Mucosa of descending colon (tissue), 3 donors: Measurements from ENCODE around the gene CLEC7A. TPM values are rescaled to one million over a fixed set of nuclear protein-coding genes. Genes with fewer than 3 reads are reported as not detected.

Source experiments
- ATAC-seq: fragments of 200-7000 bp; cut with Tn5 transposase; one replicate; pipeline ENCODE4 v1.9.1; 2020; ENCODE audit warnings: mild to moderate bottlenecking, moderate library complexity
- DNase-seq, 3 donors: peaks; one replicate each; pipeline ENCODE4 v3.0.0-alpha.2; 2020
- H3K36me3 ChIP-seq: fragments of 200-600 bp; one replicate; pipeline ENCODE4 v1.8.0; 2021; ENCODE audit warnings: low read depth, mild to moderate bottlenecking
- H3K4me1 ChIP-seq: fragments of 200-600 bp; one replicate; pipeline ENCODE4 v1.8.0; 2021; ENCODE audit warnings: low read depth, mild to moderate bottlenecking
- H3K4me3 ChIP-seq: fragments of 200-600 bp; one replicate; pipeline ENCODE4 v1.8.0; 2021; ENCODE audit warnings: mild to moderate bottlenecking
- H3K9me3 ChIP-seq: fragments of 200-600 bp; one replicate; pipeline ENCODE4 v1.8.0; 2021; ENCODE audit warnings: mild to moderate bottlenecking
- intact Hi-C, 2 donors: fragments of 100-400 bp; cut with DNase I in 1 of 2; cut with micrococcal nuclease in 1 of 2; formaldehyde crosslinking; loops; one replicate each; pipeline versions ENCODE4 v1.11.0 to v1.11.1; 2022; cut with DNase I, micrococcal nuclease
- total RNA-seq, 3 donors: library from RNA; stranded (reverse); fragmentation: NEBNext Ultra II Directional in 2 of 3; extraction: Animal tissue kit (Norgen Biotek cat#: 25700) in 2 of 3; gene quantifications; one replicate each; pipeline versions ENCODE4 v1.2.1 to v1.2.4, GENCODE V29; 2021 to 2023
- TF ChIP-seq, protein P1 (sequence below): fragments of 200-600 bp; IDR thresholded peaks from one replicate; pipeline ENCODE4 v1.8.0; 2022; ENCODE audit warnings: antibody characterized with exemption, mild to moderate bottlenecking
- donor health status: DM: no; HTN: no; CAD: no; lungs with moderate emphysema.
- donor health status: DM: no; HTN: no; CAD: no.
- donor health status: DM: no; HTN: yes; CAD: no.

The CLEC7A gene
- total RNA-seq, 3 donors from 2014 or later, result 3.1 to 12.0 (median 6.3) TPM

- no peaks in the 10 kb centered on the region for H3K36me3 ChIP-seq
- peaks cover 7% of the 10 kb centered on the region for H3K4me1 ChIP-seq
- TF ChIP-seq, protein P1, sequence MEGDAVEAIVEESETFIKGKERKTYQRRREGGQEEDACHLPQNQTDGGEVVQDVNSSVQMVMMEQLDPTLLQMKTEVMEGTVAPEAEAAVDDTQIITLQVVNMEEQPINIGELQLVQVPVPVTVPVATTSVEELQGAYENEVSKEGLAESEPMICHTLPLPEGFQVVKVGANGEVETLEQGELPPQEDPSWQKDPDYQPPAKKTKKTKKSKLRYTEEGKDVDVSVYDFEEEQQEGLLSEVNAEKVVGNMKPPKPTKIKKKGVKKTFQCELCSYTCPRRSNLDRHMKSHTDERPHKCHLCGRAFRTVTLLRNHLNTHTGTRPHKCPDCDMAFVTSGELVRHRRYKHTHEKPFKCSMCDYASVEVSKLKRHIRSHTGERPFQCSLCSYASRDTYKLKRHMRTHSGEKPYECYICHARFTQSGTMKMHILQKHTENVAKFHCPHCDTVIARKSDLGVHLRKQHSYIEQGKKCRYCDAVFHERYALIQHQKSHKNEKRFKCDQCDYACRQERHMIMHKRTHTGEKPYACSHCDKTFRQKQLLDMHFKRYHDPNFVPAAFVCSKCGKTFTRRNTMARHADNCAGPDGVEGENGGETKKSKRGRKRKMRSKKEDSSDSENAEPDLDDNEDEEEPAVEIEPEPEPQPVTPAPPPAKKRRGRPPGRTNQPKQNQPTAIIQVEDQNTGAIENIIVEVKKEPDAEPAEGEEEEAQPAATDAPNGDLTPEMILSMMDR, result no peak
- no peaks in the 10 kb centered on the region for H3K9me3 ChIP-seq
- ATAC-seq, result no peak
- no peak for DNase-seq
- no peak within 1 kb of the TSS for H3K4me3 ChIP-seq
- intact Hi-C loops, result no loop called here
These were observed 42.2 kb upstream of the CLEC7A start, which contains the start of gene OLR1 for GRCh38 chr12:10171973-10172728. TSS of gene OLR1 (minus strand) at chr12:10172132. CDS start at chr12:10172077, 55 bp downstream.

DNA sequence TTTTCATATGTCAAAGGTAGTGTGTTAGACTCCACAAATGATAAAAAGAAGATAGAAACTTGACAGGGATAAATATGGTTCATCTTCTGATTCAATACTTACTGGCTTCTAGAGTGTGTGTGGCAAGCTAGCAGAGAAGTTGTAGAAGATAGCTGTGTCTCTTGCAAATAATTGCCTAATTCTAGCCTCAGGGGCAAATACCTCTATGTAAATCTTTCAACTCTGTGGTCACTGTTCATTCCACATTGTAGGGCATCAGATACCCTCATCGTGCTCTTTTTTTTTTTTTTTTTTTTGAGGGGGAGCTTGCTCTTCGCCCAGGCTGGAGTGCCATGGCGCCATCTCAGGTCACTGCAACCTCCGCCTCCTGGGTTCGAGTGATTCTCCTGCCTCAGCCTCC, 40.2 kb upstream of the CLEC7A start:
- Histone ChIP-seq H3K36me3 (no peaks in the 10 kb centered on the region), H3K4me1 (peaks cover 3% of the 10 kb centered on the region), H3K9me3 (no peaks in the 10 kb centered on the region), H3K4me3 (no peak overlapping the region)
- ATAC-seq (no peak), DNase-seq (no peak)
- intact Hi-C loops, result no loop called here
- TF ChIP-seq, protein P1, result no peak

GRCh38 chr12:10169104-10169503, 39.1 kb upstream of the CLEC7A start:
- Histone ChIP-seq H3K4me3 (no peak overlapping the region), H3K9me3 (no peaks in the 10 kb centered on the region), H3K36me3 (no peaks in the 10 kb centered on the region), H3K4me1 (no peaks in the 10 kb centered on the region)
- DNase-seq (no peak), ATAC-seq (no peak)
- intact Hi-C loops, result no loop called here
- TF ChIP-seq, protein P1, result no peak

- intact Hi-C loops, result no loop called here
- Histone ChIP-seq H3K4me3 (no peak overlapping the region), H3K9me3 (no peaks in the 10 kb centered on the region), H3K4me1 (no peaks in the 10 kb centered on the region), H3K36me3 (no peaks in the 10 kb centered on the region)
- TF ChIP-seq, protein P1, result no peak
- no peak for ATAC-seq
- no peak for DNase-seq
These were observed 37.6 kb upstream of the CLEC7A start for GRCh38 chr12:10167599-10167998.

DNA sequence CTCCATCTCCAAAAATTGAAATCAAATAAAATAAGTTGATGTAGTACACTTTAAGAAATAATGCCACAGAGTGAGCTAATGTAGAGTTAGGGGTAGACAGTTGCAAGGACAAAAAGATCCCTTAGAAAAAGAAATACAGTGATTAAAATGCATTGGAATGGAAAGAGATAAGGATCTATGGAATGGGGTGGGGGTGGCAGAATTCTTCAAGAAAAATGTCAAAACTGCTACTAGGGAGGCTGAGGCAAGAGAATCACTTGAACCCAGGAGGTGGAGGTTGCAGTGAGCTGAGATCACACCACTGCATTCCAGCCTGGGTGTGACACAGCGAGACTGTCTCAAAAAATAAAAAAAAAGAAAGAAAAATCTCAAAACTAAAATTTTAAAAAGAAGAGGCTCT, 35.4 kb upstream of the CLEC7A start:
- intact Hi-C loops, result no loop called here
- no peaks in the 10 kb centered on the region for H3K36me3 ChIP-seq
- H3K4me1 ChIP-seq, result no peaks in the 10 kb centered on the region
- H3K4me3 ChIP-seq, result no peak overlapping the region
- H3K9me3 ChIP-seq, result no peaks in the 10 kb centered on the region
- TF ChIP-seq, protein P1, result no peak
- DNase-seq (no peak), ATAC-seq (no peak)
